Thymus (tissue), 11 donors: ENCODE results near the gene HMG20A. TPM values are rescaled to one million over a fixed set of nuclear protein-coding genes. Genes with fewer than 3 reads are reported as not detected.
A peak's percentile ranks its signal among the peaks of the same experiment; 100 is the strongest.

ENCODE experiments used
- DNase-seq, 9 donors: peaks; one replicate each; pipeline ENCODE4 v3.0.0-alpha.2; 2013; ENCODE audit warnings: low spot score in 9 of 9, low read depth in 6 of 9, missing footprints in 1 of 9
- H3K27ac ChIP-seq, 2 donors: one replicate each; pipeline ENCODE4 v1.5.1; 2013; ENCODE audit warnings: control low read depth in 1 of 2, low read depth in 1 of 2, low read length in 1 of 2, mild to moderate bottlenecking in 1 of 2, moderate library complexity in 1 of 2
- H3K27me3 ChIP-seq, 2 donors: one replicate each; pipeline ENCODE4 v1.5.1; 2013; ENCODE audit warnings: low read length in 1 of 2; ENCODE audit not compliant: control insufficient read depth in 2 of 2, insufficient read depth in 1 of 2
- H3K36me3 ChIP-seq, 2 donors: one replicate each; pipeline ENCODE4 v1.5.1; 2013; ENCODE audit warnings: low read length in 1 of 2, mild to moderate bottlenecking in 1 of 2, moderate library complexity in 1 of 2; ENCODE audit not compliant: control insufficient read depth in 2 of 2, insufficient read depth in 2 of 2
- H3K4me1 ChIP-seq, 2 donors: one replicate each; pipeline ENCODE4 v1.5.1; 2013; ENCODE audit warnings: low read length in 2 of 2; ENCODE audit not compliant: control insufficient read depth in 2 of 2, insufficient read depth in 2 of 2
- H3K4me3 ChIP-seq, 2 donors: one replicate each; pipeline ENCODE4 v1.5.1; 2013; ENCODE audit warnings: low read length in 2 of 2, control low read depth in 1 of 2, mild to moderate bottlenecking in 1 of 2
- H3K9me3 ChIP-seq, 2 donors: one replicate each; pipeline ENCODE4 v1.5.1; 2013; ENCODE audit warnings: low read length in 1 of 2, mild to moderate bottlenecking in 1 of 2; ENCODE audit not compliant: control insufficient read depth in 2 of 2, insufficient read depth in 1 of 2
- WGBS: extraction: QIAGEN DNeasy Blood & Tissue Kit; methylation state at CpG from one replicate; pipeline ENCODE4 v1.1.7; 2013; 5-methylcytosine and 5-hydroxymethylcytosine counted together
- polyA plus RNA-seq: library from polyadenylated mRNA; stranded (reverse); fragments of 200-250 nt; gene quantifications from one replicate; pipeline ENCODE4 v1.2.3, GENCODE V29; 2013
- total RNA-seq: library from RNA; stranded (reverse); fragments of 120-200 nt; gene quantifications from one replicate; pipeline ENCODE4 v1.2.4, GENCODE V29; 2013
- donor health status: healthy.

The HMG20A gene
- total and polyA plus RNA-seq, 2 donors = 25.8 to 33.0 TPM

DNA sequence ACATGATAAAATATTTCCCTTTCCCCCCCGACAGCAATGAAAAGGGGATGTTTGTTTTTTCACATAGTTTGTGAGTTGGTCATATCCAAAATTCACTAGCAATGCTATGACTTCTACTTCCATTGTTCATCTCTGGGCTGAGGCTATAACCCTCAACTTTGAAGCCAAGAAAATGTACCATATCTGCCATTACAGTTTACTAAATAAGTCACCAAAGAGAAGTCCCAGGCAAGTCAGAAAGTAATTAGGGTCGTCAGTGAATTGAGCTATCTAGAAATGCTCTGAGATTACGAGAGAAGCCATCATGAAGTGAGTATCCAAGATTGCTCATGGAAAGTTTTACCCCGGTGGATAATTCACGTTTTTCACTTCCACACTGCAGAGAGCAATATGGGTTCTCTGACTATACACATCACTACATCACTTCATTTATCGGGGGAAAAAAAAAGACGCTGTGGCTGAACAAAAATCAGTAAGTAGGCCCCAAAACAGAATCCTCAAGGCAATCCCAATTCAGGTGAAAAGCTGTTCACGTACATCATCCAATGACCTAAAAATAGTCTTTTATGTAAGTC, 2.2 kb upstream of the HMG20A start:
- H3K4me3 ChIP-seq = peak overlapping the region; percentile 63 to 90
- DNase-seq = no peak
- H3K27ac ChIP-seq = no peak overlapping the region
- H3K36me3 ChIP-seq = no peaks in the 10 kb centered on the region
- 93% methylated on average over 8 of the region's 8 CpGs for WGBS
- peaks cover 0 to 4% of the 10 kb centered on the region in 2 donors for H3K27me3 ChIP-seq
- H3K4me1 ChIP-seq = peaks cover 6 to 14% of the 10 kb centered on the region in 2 donors
- H3K9me3 ChIP-seq = no peaks in the 10 kb centered on the region

DNA sequence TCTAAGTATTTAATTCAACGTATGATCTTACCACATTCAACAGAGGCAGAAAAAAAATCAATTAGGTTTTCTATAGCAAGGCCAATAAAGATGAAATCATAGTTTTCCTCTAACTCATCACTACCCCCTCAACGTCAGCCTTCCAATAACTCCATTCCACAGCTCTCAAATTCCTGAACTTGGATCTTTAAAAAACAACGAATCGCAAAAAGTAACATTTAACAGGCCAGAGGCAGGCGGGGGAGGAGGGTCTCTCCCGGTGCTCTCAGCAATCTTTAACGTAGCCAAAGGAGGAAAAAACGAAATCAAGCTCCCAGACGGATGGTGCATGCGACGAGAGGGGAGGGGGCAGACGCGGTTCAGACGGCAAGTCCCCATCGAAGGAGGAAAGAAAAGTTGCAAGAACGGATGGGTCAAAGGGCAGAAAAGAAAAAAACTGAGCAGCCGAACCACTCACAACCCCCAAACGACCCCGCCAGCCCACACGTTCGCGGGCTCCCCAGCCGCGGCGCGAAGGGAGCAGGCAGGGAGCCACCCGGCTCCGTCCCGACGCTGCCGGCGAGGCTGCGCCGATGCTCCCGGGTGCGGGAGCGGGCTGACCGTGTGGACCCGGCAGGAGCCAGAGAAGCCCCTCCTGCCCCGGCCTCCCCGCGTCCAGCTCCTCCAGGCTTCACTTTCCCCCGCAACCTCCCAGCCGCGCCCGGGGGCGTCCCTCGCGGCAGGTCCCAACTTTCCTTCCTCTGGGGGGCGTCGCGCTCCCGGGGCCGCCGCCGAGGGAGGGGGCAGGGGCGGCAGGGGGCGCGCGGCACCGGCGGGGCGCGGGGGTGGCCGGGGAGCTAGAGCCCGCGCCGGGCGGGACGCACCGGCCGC, 1.5 kb upstream of the HMG20A start:
- Histone ChIP-seq H3K9me3 (no peaks in the 10 kb centered on the region), H3K4me1 (peaks cover 6 to 14% of the 10 kb centered on the region in 2 donors), H3K27me3 (peaks cover 0 to 4% of the 10 kb centered on the region in 2 donors), H3K36me3 (no peaks in the 10 kb centered on the region), H3K4me3 (peak overlapping the region; percentile 63 to 90), H3K27ac (peak overlapping the region; percentile 61 to 82)
- peak in 5 of 9 donors; percentile 18 to 62 (median 33) for DNase-seq
- 2% methylated on average over 72 of the region's 72 CpGs for WGBS

DNA sequence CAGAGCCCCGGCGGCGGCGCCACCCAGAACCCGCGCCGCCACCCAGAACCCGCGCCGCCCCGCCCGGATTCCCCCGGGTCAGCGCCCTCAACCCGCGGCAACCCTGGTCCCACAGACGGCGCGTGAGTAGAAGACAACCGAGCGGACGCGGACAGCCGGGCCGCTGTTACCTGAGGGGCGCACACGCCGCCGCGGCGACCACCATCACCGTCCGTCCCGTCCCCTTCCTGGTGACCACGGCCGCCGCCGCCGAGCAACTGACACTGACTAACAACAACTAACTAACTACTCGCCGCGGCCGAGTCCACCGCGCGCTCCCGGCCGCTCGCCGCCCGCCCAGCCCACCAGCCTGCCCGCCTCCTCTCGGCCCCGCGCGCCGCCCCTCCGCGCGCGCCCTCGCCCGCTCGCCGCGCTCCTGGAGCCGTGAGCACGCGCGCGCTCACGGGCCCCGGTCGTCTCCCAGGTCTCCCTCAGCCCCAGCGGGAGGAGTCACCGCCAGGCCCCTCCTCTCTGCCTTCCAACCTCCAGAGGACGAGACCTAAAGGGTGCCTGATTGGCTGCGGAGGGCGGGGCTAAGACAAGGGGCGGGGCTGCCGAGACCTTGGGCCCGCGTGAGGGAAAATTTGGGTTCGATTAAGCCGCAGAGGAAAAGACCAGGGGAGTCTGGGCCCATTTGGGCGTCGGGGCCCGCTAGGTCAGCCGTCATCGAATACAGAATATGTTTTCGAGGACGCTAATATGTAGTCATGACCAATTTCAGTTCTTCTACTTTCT, 665 bp upstream of the HMG20A start, which contains the start of gene PEAK1:
TSS of gene PEAK1 (minus strand) at position 269 of the 774 bp plus-strand sequence. CDS start 238,178 bp downstream, outside the sequence.
- peaks cover 0 to 4% of the 10 kb centered on the region in 2 donors for H3K27me3 ChIP-seq
- H3K4me1 ChIP-seq = peaks cover 6 to 14% of the 10 kb centered on the region in 2 donors
- WGBS = under 1% methylated on average over 92 of the region's 92 CpGs
- peak; percentile 96 to 99 (median 98) for DNase-seq
- H3K4me3 ChIP-seq = peak within 1 kb of the TSS; percentile 81 to 90
- no peaks in the 10 kb centered on the region for H3K36me3 ChIP-seq
- H3K9me3 ChIP-seq = no peaks in the 10 kb centered on the region
- peak within 1 kb of the TSS; percentile 90 to 96 for H3K27ac ChIP-seq

DNA sequence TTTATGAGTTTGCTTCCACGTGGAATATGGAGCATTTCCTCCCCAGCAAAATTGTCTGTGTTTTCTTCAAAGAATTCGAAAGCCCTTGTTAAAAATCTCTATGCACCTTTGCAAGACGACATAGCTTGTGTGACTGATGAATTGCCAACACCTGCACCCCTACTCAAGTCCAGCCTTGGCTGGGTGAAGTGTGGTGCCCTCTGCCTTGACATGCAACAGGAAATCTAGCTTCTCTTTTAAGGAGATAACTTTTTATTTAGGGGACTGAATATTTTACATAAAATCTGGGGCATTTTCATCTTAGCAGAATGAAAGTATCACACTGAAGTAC, 647 bp downstream of the HMG20A start:
- H3K9me3 ChIP-seq = no peaks in the 10 kb centered on the region
- WGBS = under 1% methylated on average over 3 of the region's 3 CpGs
- H3K4me1 ChIP-seq = peaks cover 6 to 14% of the 10 kb centered on the region in 2 donors
- peak overlapping the region; percentile 81 to 90 for H3K4me3 ChIP-seq
- H3K27me3 ChIP-seq = peaks cover 0 to 4% of the 10 kb centered on the region in 2 donors
- H3K36me3 ChIP-seq = no peaks in the 10 kb centered on the region
- H3K27ac ChIP-seq = peak overlapping the region; percentile 90 to 96
- DNase-seq = peak in 1 of 9 donors; percentile 46

DNA sequence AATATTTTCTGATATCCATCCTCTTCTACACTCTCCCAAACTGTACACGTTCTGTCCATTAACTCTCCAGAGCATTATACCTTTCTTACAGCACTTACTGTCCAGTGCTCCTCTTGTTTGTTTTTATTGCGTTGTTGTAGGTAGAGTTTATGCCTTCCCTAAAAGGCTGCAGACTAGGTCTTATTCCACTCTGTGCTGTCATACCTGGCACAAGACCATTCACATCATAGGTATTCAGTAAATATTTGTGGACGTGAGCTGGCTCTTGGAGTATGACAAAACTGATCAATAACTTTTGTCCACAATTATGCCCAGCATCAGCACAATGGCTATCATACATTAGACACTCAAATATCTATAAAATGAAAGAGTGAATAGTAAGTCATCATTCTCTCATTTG, 4.4 kb downstream of the HMG20A start:
- WGBS = over 99% methylated on average over 3 of the region's 3 CpGs
- peaks cover 2 to 6% of the 10 kb centered on the region in 2 donors for H3K4me1 ChIP-seq
- H3K36me3 ChIP-seq = no peaks in the 10 kb centered on the region
- H3K27ac ChIP-seq = no peak overlapping the region
- DNase-seq = no peak
- H3K27me3 ChIP-seq = no peaks in the 10 kb centered on the region
- H3K4me3 ChIP-seq = no peak overlapping the region
- no peaks in the 10 kb centered on the region for H3K9me3 ChIP-seq

DNA sequence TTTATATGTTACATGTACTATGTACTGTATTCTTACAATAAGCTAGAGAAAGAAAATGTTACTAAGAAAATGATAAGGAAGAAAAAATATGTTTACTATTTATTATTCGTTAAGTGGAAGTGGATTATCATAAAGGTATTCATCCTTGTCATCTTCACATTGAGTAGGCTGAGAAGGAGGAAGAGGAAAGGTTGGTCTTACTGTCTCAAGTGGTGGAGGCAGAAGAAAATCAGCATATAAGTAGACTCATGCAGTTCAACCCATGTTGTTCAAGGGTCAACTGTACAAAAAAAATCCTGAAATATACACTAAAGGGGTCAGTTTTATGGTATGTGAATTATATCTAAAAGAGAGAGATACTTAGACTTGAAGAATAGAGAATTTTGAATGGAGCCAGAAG, 5.7 kb downstream of the HMG20A start:
- Histone ChIP-seq H3K9me3 (no peaks in the 10 kb centered on the region), H3K36me3 (no peaks in the 10 kb centered on the region), H3K27me3 (no peaks in the 10 kb centered on the region), H3K27ac (no peak overlapping the region), H3K4me1 (peaks cover 2 to 4% of the 10 kb centered on the region in 2 donors), H3K4me3 (no peak overlapping the region)
- no peak for DNase-seq
- WGBS = 93% methylated on average over 1 of the region's 1 CpG

DNA sequence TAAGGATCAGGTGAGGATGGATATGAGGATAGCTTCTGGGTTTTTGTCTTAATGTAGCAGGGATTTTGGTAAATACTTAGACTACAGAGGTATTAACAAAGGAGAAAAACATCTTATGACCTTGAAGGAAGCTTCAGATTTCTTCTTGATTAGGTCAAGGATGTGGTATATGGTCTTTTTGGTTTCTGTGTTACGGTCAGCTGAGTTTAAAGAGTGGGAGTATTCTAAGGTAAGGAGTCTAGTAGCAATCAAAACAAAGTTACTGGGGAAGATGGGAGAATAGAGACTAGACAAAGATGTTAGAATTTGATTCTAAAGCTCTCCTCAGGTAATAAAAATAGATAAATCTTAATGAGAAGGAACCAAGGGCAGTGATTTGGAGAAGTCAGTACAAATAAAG, 6.2 kb downstream of the HMG20A start:
- no peak overlapping the region for H3K27ac ChIP-seq
- H3K4me3 ChIP-seq = no peak overlapping the region
- H3K9me3 ChIP-seq = no peaks in the 10 kb centered on the region
- no peaks in the 10 kb centered on the region for H3K36me3 ChIP-seq
- WGBS = 89% methylated on average over 1 of the region's 1 CpG
- DNase-seq = no peak
- no peaks in the 10 kb centered on the region for H3K27me3 ChIP-seq
- H3K4me1 ChIP-seq = no peaks in the 10 kb centered on the region

DNA sequence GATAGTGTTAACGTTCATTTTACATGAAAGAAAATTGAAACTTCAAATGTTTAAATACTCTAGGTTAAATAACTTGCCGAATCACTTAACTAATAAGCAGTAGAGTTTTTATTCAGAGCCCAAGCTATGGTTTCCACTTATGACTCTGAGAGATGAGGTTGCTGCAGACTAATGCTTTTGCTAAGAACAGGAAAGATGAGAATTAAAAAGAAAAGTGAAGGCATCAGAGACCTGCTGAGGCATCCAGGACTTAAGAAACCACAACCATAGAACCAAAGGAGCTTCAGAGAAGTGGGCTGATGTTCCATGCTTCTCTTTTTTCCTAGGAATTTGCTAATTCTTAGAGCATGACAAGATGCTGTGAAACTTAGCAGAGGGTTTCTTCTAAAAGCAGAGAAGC, 9.5 kb downstream of the HMG20A start:
- H3K4me3 ChIP-seq = no peak overlapping the region
- no peaks in the 10 kb centered on the region for H3K9me3 ChIP-seq
- 94% methylated on average over 2 of the region's 2 CpGs for WGBS
- no peaks in the 10 kb centered on the region for H3K4me1 ChIP-seq
- no peaks in the 10 kb centered on the region for H3K27me3 ChIP-seq
- no peak for DNase-seq
- H3K36me3 ChIP-seq = no peaks in the 10 kb centered on the region
- no peak overlapping the region for H3K27ac ChIP-seq

DNA sequence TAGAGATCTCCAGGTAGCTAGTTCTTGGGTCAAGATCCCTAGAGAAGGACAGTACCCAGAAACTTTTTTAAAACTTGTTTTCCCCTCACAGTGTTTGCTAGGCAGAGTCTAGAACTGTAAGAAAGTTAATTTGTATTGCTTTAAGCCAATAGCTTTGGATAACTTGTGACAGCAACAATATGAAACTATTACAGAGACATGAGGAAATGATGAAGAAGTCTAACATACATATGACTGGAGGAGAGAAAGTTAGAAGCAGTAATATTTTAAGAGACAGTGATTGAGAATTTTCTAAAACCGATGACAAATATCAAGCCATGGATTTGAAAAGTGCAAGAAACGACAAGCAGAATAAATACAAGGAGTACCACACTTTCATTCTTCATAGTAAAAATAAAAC, 10.0 kb downstream of the HMG20A start:
- no peaks in the 10 kb centered on the region for H3K27me3 ChIP-seq
- no peak overlapping the region for H3K27ac ChIP-seq
- no peaks in the 10 kb centered on the region for H3K4me1 ChIP-seq
- DNase-seq = no peak
- no peak overlapping the region for H3K4me3 ChIP-seq
- 99% methylated on average over 2 of the region's 2 CpGs for WGBS
- H3K36me3 ChIP-seq = no peaks in the 10 kb centered on the region
- no peaks in the 10 kb centered on the region for H3K9me3 ChIP-seq
